ENCODE measurements around the gene EIPR1. TPM values are rescaled to one million over a fixed set of nuclear protein-coding genes. Genes with fewer than 3 reads are reported as not detected.

The EIPR1 gene
- total and polyA plus RNA-seq, 5 donors from 2014 or later: 26.6 to 44.8 (median 33.7) TPM

DNA sequence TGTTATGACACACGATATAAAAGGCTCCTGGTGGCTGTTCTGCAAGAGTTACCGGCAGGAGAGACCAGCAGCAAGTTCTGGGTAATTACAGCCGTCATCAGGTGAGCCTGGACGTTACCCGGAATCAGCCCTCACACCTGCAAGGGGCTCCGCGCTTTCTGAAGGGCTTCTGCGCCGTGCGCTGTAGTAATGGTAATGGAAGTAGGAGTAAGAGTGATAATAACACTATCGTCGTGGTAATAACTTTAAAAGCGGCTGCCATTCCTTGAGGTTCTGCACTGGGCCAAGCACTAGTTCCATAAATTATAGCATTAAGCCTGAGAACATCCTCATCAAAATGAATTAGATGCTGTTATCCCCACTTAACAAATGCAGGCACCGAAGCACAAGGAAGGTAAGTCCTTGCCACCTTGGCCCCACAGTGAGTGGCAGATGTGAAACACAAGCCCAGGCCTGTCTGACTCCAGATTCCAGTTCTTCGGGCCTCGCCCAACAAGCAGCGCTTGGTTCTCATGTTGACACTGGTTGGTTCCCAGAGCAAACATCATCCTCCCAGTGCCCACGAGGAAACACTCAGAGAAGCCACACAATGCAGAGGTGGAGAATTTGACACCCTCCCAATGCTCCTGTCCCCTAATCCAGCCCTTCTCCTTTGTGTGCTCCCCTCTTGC lies 205.2 kb downstream of the EIPR1 start:
- no peaks in the 10 kb centered on the region for H3K9me3 Mint-ChIP-seq
- H3K4me3 Mint-ChIP-seq: no peak overlapping the region
- Histone ChIP-seq H3K27ac (ENCODE audit: insufficient read depth, low read length, poor library complexity, severe bottlenecking) (no peak overlapping the region), H3K4me3 (ENCODE audit: low read depth, low read length) (no peak overlapping the region), H3K36me3 (ENCODE audit: control insufficient read depth, insufficient read depth, low read length) (peaks cover 7% of the 10 kb centered on the region), H3K4me1 (ENCODE audit: control insufficient read depth, insufficient read depth, low read length, poor library complexity, severe bottlenecking) (no peaks in the 10 kb centered on the region), H3K27me3 (ENCODE audit: control insufficient read depth, insufficient read depth, low read length) (no peaks in the 10 kb centered on the region), H3K9me3 (ENCODE audit: control insufficient read depth in 2 of 2, low read length in 2 of 2) (no peaks in the 10 kb centered on the region)
- DNase-seq: no peak
- H3K27me3 Mint-ChIP-seq: no peaks in the 10 kb centered on the region
- peak overlapping the region in 1 of 3 donors; percentile 80 for H3K27ac Mint-ChIP-seq
- no peaks in the 10 kb centered on the region for H3K4me1 Mint-ChIP-seq
- no peak for ATAC-seq (ENCODE audit: low read depth in 2 of 2)
- peaks cover 31% of the 10 kb centered on the region for H3K36me3 Mint-ChIP-seq

GRCh38 chr2:3171564-3172264 lies 205.9 kb downstream of the EIPR1 start:
- Mint-ChIP-seq H3K4me3 (no peak overlapping the region), H3K9me3 (peaks cover 0 to 2% (median 0%) of the 10 kb centered on the region in 7 donors), H3K36me3 (peaks cover 38% of the 10 kb centered on the region), H3K4me1 (no peaks in the 10 kb centered on the region), H3K27ac (peak overlapping the region in 1 of 3 donors; percentile 40), H3K27me3 (no peaks in the 10 kb centered on the region)
- no peak overlapping the region for H3K4me3 ChIP-seq (ENCODE audit: low read depth, low read length)
- no peak for DNase-seq
- H3K9me3 ChIP-seq (ENCODE audit: control insufficient read depth in 2 of 2, low read length in 2 of 2): no peaks in the 10 kb centered on the region
- no peaks in the 10 kb centered on the region for H3K4me1 ChIP-seq (ENCODE audit: control insufficient read depth, insufficient read depth, low read length, poor library complexity, severe bottlenecking)
- H3K27ac ChIP-seq (ENCODE audit: insufficient read depth, low read length, poor library complexity, severe bottlenecking): no peak overlapping the region
- peaks cover 7% of the 10 kb centered on the region for H3K36me3 ChIP-seq (ENCODE audit: control insufficient read depth, insufficient read depth, low read length)
- H3K27me3 ChIP-seq (ENCODE audit: control insufficient read depth, insufficient read depth, low read length): no peaks in the 10 kb centered on the region
- no peak for ATAC-seq (ENCODE audit: low read depth in 2 of 2)

- Mint-ChIP-seq H3K9me3 (peaks cover 0 to 7% (median 0%) of the 10 kb centered on the region in 7 donors), H3K36me3 (peaks cover 43% of the 10 kb centered on the region), H3K27me3 (no peaks in the 10 kb centered on the region), H3K4me1 (no peaks in the 10 kb centered on the region), H3K27ac (peak overlapping the region in 1 of 3 donors; percentile 33), H3K4me3 (no peak overlapping the region)
- DNase-seq (no peak), ATAC-seq (ENCODE audit: low read depth in 2 of 2) (peak in 1 of 2 donors; percentile 25)
- Histone ChIP-seq H3K9me3 (ENCODE audit: control insufficient read depth in 2 of 2, low read length in 2 of 2) (no peaks in the 10 kb centered on the region), H3K27ac (ENCODE audit: insufficient read depth, low read length, poor library complexity, severe bottlenecking) (no peak overlapping the region), H3K36me3 (ENCODE audit: control insufficient read depth, insufficient read depth, low read length) (peaks cover 7% of the 10 kb centered on the region), H3K4me3 (ENCODE audit: low read depth, low read length) (no peak overlapping the region), H3K27me3 (ENCODE audit: control insufficient read depth, insufficient read depth, low read length) (no peaks in the 10 kb centered on the region), H3K4me1 (ENCODE audit: control insufficient read depth, insufficient read depth, low read length, poor library complexity, severe bottlenecking) (no peaks in the 10 kb centered on the region)
Observed at GRCh38 chr2:3170792-3171455, 206.7 kb downstream of the EIPR1 start.

GRCh38 chr2:3169106-3169870 lies 208.3 kb downstream of the EIPR1 start:
- no peak overlapping the region for H3K4me3 Mint-ChIP-seq
- H3K27me3 Mint-ChIP-seq: no peaks in the 10 kb centered on the region
- ATAC-seq (ENCODE audit: low read depth in 2 of 2): no peak
- H3K36me3 ChIP-seq (ENCODE audit: control insufficient read depth, insufficient read depth, low read length): peaks cover 7% of the 10 kb centered on the region
- no peak overlapping the region for H3K4me3 ChIP-seq (ENCODE audit: low read depth, low read length)
- no peaks in the 10 kb centered on the region for H3K4me1 ChIP-seq (ENCODE audit: control insufficient read depth, insufficient read depth, low read length, poor library complexity, severe bottlenecking)
- H3K27ac ChIP-seq (ENCODE audit: insufficient read depth, low read length, poor library complexity, severe bottlenecking): no peak overlapping the region
- no peak for DNase-seq
- H3K4me1 Mint-ChIP-seq: no peaks in the 10 kb centered on the region
- H3K9me3 ChIP-seq (ENCODE audit: control insufficient read depth in 2 of 2, low read length in 2 of 2): peaks cover 0 to 7% of the 10 kb centered on the region in 2 experiments
- H3K9me3 Mint-ChIP-seq: peaks cover 0 to 20% (median 4%) of the 10 kb centered on the region in 7 donors
- no peaks in the 10 kb centered on the region for H3K27me3 ChIP-seq (ENCODE audit: control insufficient read depth, insufficient read depth, low read length)
- no peak overlapping the region for H3K27ac Mint-ChIP-seq
- H3K36me3 Mint-ChIP-seq: peaks cover 48% of the 10 kb centered on the region

GRCh38 chr2:3168230-3168891 lies 209.3 kb downstream of the EIPR1 start:
- no peak overlapping the region for H3K4me3 Mint-ChIP-seq
- ATAC-seq (ENCODE audit: low read depth in 2 of 2) (no peak), DNase-seq (no peak)
- Histone ChIP-seq H3K4me3 (ENCODE audit: low read depth, low read length) (no peak overlapping the region), H3K9me3 (ENCODE audit: control insufficient read depth in 2 of 2, low read length in 2 of 2) (peaks cover 6 to 16% of the 10 kb centered on the region in 2 experiments), H3K36me3 (ENCODE audit: control insufficient read depth, insufficient read depth, low read length) (peaks cover 7% of the 10 kb centered on the region), H3K27ac (ENCODE audit: insufficient read depth, low read length, poor library complexity, severe bottlenecking) (no peak overlapping the region), H3K27me3 (ENCODE audit: control insufficient read depth, insufficient read depth, low read length) (no peaks in the 10 kb centered on the region), H3K4me1 (ENCODE audit: control insufficient read depth, insufficient read depth, low read length, poor library complexity, severe bottlenecking) (no peaks in the 10 kb centered on the region)
- H3K36me3 Mint-ChIP-seq: peaks cover 43% of the 10 kb centered on the region
- H3K9me3 Mint-ChIP-seq: peaks cover 0 to 29% (median 4%) of the 10 kb centered on the region in 7 donors
- H3K27ac Mint-ChIP-seq: peak overlapping the region in 1 of 3 donors; percentile 26
- H3K27me3 Mint-ChIP-seq: no peaks in the 10 kb centered on the region
- H3K4me1 Mint-ChIP-seq: no peaks in the 10 kb centered on the region

DNA sequence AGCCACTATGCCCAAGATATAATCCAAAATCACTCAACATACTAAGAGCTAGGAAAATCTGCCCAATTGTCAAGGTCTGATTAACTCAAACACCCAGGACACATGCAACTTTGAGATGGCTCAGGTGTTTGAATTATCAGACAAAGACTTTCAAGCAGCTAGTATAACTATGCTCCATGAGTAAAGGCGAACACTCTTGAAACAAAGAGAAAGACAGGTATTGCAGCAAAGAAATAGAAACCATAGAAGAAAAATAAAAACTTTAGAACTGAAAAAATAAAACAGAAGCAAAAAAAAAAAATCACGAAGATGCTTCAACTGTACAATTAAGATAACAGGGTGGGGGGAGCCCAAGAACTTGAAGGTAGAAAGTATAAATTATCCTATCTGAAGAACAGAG lies 214.2 kb downstream of the EIPR1 start:
- Histone ChIP-seq H3K36me3 (ENCODE audit: control insufficient read depth, insufficient read depth, low read length) (no peaks in the 10 kb centered on the region), H3K9me3 (ENCODE audit: control insufficient read depth in 2 of 2, low read length in 2 of 2) (peaks cover 17 to 24% of the 10 kb centered on the region in 2 experiments), H3K27me3 (ENCODE audit: control insufficient read depth, insufficient read depth, low read length) (no peaks in the 10 kb centered on the region), H3K4me3 (ENCODE audit: low read depth, low read length) (no peak overlapping the region), H3K4me1 (ENCODE audit: control insufficient read depth, insufficient read depth, low read length, poor library complexity, severe bottlenecking) (no peaks in the 10 kb centered on the region), H3K27ac (ENCODE audit: insufficient read depth, low read length, poor library complexity, severe bottlenecking) (no peak overlapping the region)
- H3K27ac Mint-ChIP-seq: no peak overlapping the region
- no peaks in the 10 kb centered on the region for H3K27me3 Mint-ChIP-seq
- ATAC-seq (ENCODE audit: low read depth in 2 of 2) (no peak), DNase-seq (no peak)
- H3K9me3 Mint-ChIP-seq: peaks cover 0 to 40% (median 4%) of the 10 kb centered on the region in 7 donors
- H3K4me1 Mint-ChIP-seq: no peaks in the 10 kb centered on the region
- H3K36me3 Mint-ChIP-seq: peaks cover 34% of the 10 kb centered on the region
- no peak overlapping the region for H3K4me3 Mint-ChIP-seq

DNA sequence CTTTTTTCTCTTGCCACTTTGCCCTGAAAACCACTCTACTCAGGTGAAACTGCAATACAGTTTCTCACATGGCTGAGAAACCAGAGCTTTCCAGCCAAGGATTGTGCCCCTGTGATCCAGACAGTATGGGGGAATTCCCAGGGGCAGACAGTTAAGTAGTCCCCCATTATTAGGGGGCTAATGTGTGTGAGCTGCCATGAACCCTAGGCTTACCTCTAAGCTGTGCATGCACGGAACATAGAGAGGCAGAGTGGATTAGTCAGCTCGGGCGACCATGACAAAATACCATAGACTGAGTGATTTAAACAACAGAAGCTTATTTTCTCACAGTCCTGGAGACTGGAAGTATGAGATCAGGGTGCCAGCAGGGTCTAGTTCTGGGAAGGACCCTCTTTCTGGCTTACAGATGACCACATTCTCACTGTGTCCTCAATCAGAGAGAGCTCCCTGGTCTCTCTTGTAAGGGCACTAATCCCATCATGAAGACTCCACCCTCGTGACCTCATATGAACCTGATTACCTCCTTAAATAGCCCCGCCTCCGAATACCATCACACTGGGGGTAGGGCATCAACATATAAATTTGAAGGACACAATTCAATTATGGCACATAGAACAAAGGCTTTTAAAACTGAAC lies 215.1 kb downstream of the EIPR1 start:
- no peaks in the 10 kb centered on the region for H3K4me1 Mint-ChIP-seq
- no peak overlapping the region for H3K4me3 Mint-ChIP-seq
- peaks cover 33% of the 10 kb centered on the region for H3K36me3 Mint-ChIP-seq
- Histone ChIP-seq H3K27me3 (ENCODE audit: control insufficient read depth, insufficient read depth, low read length) (no peaks in the 10 kb centered on the region), H3K9me3 (ENCODE audit: control insufficient read depth in 2 of 2, low read length in 2 of 2) (peaks cover 17 to 24% of the 10 kb centered on the region in 2 experiments), H3K36me3 (ENCODE audit: control insufficient read depth, insufficient read depth, low read length) (no peaks in the 10 kb centered on the region), H3K4me1 (ENCODE audit: control insufficient read depth, insufficient read depth, low read length, poor library complexity, severe bottlenecking) (no peaks in the 10 kb centered on the region), H3K27ac (ENCODE audit: insufficient read depth, low read length, poor library complexity, severe bottlenecking) (no peak overlapping the region), H3K4me3 (ENCODE audit: low read depth, low read length) (no peak overlapping the region)
- ATAC-seq (ENCODE audit: low read depth in 2 of 2): no peak
- H3K27me3 Mint-ChIP-seq: no peaks in the 10 kb centered on the region
- no peak overlapping the region for H3K27ac Mint-ChIP-seq
- H3K9me3 Mint-ChIP-seq: peaks cover 0 to 40% (median 4%) of the 10 kb centered on the region in 7 donors
- no peak for DNase-seq

Measured in CD4-positive, CD25-positive, alpha-beta regulatory T cell (primary cell).